Testis (tissue), 2 donors: Measurements from ENCODE around the gene ZMIZ1.

Experiments used
- CTCF ChIP-seq, 3 experiments: fragments of 450-650 bp in 2 of 3; fragments of 200-600 bp in 1 of 3; sonication (generic) in 1 of 3; IDR thresholded peaks; one replicate each; pipeline ENCODE4 v1.5.1; 2016 to 2019; ENCODE audit warnings: antibody characterized with exemption in 3 of 3, mild to moderate bottlenecking in 2 of 3, moderate library complexity in 1 of 3
- POLR2A ChIP-seq: fragments of 450-650 bp; IDR thresholded peaks from one replicate; pipeline ENCODE4 v1.6.1; 2017; ENCODE audit warnings: antibody characterized with exemption, mild to moderate bottlenecking, moderate library complexity

- TF ChIP-seq CTCF (IDR thresholded peaks at IDR 0.05) (no peak), POLR2A (no peak)
Measured at GRCh38 chr10:79263939-79264338, 195.2 kb downstream of the ZMIZ1 start.
